GM12874 (cell line): ENCODE measurements around the gene UBASH3B.

ENCODE experiments used
- CTCF ChIP-seq: IDR thresholded peaks from 2 replicates; pipeline ENCODE4 v1.5.1; 2011; ENCODE audit warnings: low read depth, mild to moderate bottlenecking, control low read depth, low read length, moderate library complexity; ENCODE audit not compliant: insufficient read depth

Gene UBASH3B

GRCh38 chr11:122625976-122626665 lies 29.4 kb upstream of the UBASH3B start:
- no peak for TF ChIP-seq CTCF

GRCh38 chr11:122627745-122628144 lies 27.8 kb upstream of the UBASH3B start:
- TF ChIP-seq CTCF, result no peak

GRCh38 chr11:122628810-122629555 lies 26.5 kb upstream of the UBASH3B start:
- TF ChIP-seq CTCF, result peak; percentile 81

- no peak for TF ChIP-seq CTCF
Measured at GRCh38 chr11:122632181-122632824, 23.2 kb upstream of the UBASH3B start.

- peak; percentile 23; the same call in 1 of the 2 replicates for TF ChIP-seq CTCF
Measured at GRCh38 chr11:122633219-122633829, 22.2 kb upstream of the UBASH3B start.

- no peak for TF ChIP-seq CTCF
Measured at GRCh38 chr11:122634501-122634900, 21.0 kb upstream of the UBASH3B start.

- TF ChIP-seq CTCF, result no peak
Measured at GRCh38 chr11:122637541-122637940, 18.0 kb upstream of the UBASH3B start.
